ENCODE measurements around the gene PRSS57.

PRSS57 gene

DNA sequence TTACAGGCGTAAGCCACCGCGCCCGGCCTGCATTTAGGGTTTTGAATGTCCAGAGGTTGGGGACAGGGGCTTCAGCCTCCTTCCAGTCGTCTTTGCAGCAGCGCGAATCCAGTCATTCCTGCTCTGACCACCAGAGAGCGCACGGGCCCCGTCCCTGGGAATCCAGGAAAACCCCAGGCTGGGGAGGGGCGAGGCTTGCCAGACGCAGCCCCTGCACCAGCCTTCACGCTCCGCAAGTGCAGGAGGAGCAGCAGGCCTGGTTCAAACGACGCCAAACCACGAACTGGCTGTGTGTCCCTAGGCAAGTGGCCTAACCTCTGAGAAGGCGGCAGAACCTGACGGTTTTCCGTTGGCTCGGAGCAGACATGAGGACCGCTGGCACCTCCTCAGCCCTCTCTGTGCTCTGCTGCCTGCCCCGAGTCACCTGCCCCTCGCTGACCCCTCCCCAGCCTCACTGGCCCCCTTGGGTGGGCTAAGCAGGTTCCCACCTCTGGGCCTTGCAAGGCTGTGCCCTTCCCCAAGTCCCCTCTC is 30.3 kb downstream of the PRSS57 start:
- peak overlapping the region; percentile 24 for H3K27ac ChIP-seq

DNA sequence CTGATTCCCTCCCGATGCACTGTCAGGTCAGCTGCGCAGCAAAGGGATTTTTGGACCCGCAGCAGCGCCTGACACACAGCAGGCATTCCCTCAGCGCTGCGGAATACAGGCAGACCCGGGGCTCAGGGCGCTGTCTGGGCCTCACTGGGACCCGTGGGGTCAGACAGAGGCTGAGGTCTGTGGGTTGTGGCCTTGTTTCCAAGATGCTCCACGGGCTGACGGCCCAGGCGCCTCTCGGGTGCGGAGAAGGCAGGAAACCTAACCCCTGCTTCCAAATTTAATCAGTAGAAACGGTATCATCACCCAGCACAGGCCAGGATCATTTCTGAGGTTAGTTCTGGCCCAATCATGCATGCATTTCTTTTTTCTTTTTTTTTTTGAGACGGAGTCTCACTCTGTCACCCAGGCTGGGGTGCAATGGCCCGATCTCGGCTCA is 31.6 kb downstream of the PRSS57 start:
- H3K27ac ChIP-seq = peak overlapping the region; percentile 100
- TF ChIP-seq ZFX (IDR thresholded peaks at IDR 0.05) = no peak
- TF ChIP-seq, protein P1, sequence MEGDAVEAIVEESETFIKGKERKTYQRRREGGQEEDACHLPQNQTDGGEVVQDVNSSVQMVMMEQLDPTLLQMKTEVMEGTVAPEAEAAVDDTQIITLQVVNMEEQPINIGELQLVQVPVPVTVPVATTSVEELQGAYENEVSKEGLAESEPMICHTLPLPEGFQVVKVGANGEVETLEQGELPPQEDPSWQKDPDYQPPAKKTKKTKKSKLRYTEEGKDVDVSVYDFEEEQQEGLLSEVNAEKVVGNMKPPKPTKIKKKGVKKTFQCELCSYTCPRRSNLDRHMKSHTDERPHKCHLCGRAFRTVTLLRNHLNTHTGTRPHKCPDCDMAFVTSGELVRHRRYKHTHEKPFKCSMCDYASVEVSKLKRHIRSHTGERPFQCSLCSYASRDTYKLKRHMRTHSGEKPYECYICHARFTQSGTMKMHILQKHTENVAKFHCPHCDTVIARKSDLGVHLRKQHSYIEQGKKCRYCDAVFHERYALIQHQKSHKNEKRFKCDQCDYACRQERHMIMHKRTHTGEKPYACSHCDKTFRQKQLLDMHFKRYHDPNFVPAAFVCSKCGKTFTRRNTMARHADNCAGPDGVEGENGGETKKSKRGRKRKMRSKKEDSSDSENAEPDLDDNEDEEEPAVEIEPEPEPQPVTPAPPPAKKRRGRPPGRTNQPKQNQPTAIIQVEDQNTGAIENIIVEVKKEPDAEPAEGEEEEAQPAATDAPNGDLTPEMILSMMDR (conservative IDR thresholded peaks at IDR 0.05) = no peak

More for the DNA sequence above, 30.3 kb downstream of the PRSS57 start:
- TF ChIP-seq ZFX (IDR thresholded peaks at IDR 0.05) = no peak
- TF ChIP-seq, protein P1 (conservative IDR thresholded peaks at IDR 0.05) = peak; percentile 97

DNA sequence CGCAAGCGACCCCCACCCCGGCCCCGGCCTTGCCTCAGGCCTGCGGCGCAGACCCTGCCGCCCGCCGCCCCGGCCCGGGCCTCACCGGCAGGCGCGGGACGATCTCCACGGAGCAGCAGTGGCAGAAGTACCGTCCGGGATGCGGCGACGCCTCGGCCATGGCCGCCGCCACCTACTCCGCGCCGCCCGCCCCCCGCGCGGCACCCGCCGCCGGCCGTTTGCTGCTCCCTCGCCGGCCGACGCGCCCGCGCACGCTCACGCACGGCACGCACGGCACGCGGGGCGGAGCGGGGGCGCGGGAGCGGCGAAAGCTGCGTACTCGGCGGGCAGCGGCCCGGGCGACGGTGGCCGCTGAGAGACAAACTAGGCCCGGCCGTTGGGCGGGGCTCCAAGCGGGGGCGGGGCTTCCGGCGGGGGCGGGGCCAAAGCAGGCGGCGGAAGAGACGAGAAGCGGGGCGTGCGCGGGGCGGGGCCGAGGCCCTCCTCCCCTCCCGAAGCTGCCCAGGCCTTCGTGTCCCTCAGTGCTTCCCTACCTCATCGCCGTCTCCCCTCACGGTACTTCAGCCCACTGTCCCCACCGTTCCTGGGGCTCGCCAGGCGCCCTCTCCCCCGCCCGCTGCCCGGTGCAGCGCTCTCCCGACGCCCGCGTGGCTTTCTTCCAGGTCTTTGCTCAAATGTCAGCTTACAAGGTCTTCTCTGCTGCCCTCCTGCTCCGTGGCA is 32.1 kb downstream of the PRSS57 start, which contains the start of gene RNF126:
Gene RNF126, minus strand, starts transcription at position 253 of the 720 bp plus-strand sequence. Its CDS starts 93 bp downstream, at position 160.
- TF ChIP-seq, protein P1 (conservative IDR thresholded peaks at IDR 0.05) = no peak
- TF ChIP-seq ZFX (IDR thresholded peaks at IDR 0.05) = peak; percentile 73; the same call in 1 of the 2 replicates
- H3K27ac ChIP-seq = peak within 1 kb of the TSS; percentile 100

DNA sequence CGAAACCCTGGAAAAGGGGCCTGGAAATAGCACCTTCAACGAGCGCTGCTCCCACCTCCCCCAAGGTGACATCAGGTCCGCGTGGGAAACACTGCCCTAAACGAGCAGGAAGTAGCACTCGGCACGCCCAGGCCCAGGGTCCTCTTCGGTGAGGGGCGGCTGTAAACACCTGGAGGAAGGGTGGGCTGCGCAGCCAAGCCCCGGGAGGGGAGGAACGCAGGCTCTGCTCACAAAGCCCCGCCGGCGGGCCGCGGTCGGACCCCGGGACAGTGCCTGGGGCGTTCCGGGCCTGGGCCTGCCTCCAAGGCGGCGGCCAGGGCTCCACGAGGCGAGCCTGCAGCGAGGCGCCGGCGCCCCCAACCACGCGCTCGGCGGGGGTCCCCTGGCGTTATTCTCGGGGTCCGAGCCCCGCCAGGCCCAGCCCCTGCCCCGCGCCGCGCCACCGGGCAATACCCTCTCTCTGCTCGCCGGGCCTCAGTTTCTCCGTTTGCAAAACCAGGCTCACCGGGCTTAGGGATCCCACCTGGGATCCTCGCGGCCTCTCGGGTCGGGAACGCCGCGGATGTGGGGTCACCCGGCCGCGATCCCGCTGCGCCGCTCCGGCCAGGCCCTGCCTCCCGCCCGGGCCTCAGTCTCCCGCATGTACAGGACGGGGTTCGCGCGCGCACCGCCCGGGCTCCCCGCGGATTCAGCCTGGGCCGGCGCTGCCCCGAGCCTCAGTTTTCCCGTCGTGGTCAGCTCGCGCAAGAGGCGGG is 32.9 kb downstream of the PRSS57 start:
- peak overlapping the region; percentile 100 for H3K27ac ChIP-seq
- peak; percentile 91 for TF ChIP-seq ZFX (IDR thresholded peaks at IDR 0.05)
- TF ChIP-seq, protein P1 (conservative IDR thresholded peaks at IDR 0.05) = no peak

DNA sequence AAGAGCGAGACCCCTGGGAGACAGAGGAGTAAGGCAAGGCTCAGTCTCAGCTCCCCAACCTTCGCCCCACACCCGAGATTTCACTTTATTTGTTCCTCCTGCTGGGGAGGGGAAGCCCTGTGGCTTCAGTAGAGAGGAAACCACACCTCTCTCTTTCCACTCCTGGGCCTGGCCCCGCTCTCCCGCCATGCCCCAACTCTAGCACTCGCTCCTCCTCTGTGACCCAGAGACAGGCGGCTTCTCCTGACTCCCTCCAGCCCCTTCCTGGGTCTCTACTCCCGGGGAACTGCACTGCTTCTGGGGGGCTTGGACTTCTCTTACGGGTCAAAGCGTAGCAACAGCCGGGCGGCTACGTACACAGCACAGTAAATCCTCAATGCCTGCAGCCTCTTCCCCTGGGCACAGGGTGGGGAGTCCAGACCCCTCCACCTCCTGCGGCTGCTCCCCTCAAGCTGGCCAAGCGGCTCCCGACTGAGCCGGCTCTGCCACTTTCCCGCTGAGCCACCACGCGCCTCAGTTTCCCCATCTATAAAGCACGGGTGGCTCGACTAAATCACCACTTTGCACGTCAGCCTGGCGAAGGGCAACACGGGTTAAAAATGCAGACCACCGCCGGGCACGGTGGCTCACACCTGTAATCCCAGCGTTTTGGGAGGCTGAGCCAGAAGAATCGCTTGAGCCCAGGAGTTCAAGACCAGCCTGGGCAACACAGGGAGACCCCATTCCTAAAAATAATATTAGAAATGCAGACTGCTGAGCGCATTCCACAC is 33.6 kb downstream of the PRSS57 start:
- peak overlapping the region; percentile 100 for H3K27ac ChIP-seq
- TF ChIP-seq ZFX (IDR thresholded peaks at IDR 0.05) = no peak
- TF ChIP-seq, protein P1 (conservative IDR thresholded peaks at IDR 0.05) = no peak

DNA sequence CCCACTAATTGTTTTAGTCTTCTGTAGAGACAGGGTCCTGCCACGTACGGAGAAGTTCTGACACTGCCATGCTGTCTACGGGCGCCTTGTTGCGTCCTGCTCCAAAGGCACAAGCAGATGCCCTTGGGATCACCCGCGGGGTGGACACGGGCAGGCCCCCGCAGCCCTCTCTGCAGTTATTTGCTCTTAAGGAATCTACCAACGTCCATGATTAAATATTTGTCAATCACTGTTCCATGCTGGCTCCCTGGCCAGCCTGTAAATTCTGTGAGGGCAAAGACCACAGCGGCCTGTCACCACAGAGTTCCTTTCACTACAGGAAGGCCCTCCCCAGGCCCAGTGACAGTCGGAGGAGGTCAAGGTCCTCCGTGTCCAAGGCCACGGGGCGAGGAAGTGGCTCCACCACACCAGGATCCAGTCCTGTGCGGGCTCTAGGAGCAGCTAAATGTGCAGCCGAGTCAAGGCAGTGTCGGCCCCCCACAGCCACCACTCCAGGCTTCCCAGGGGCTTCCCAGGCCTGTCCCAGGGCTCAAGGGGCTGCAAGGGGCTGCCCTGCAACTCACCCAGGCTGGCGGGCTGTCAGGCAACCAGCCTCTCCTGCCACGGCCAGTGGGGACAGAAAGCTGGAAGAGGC is 34.3 kb downstream of the PRSS57 start:
- peak overlapping the region; percentile 100 for H3K27ac ChIP-seq
- TF ChIP-seq ZFX (IDR thresholded peaks at IDR 0.05) = no peak
- TF ChIP-seq, protein P1 (conservative IDR thresholded peaks at IDR 0.05) = no peak

Measured in C4-2B (cell line).